GM12878 (cell line): Measurements from ENCODE around the gene APBA3. TPM values are rescaled to one million over a fixed set of nuclear protein-coding genes. Genes with fewer than 3 reads are reported as not detected.

Experiments used
- ATF2 ChIP-seq: IDR thresholded peaks from 2 replicates; pipeline ENCODE4 v1.6.1; 2012; ENCODE audit warnings: low read length, inconsistent platforms
- E2F8 ChIP-seq: fragments of 450-650 bp; IDR thresholded peaks from 2 replicates; pipeline ENCODE4 v1.6.1; 2018; ENCODE audit warnings: mild to moderate bottlenecking, low read depth, moderate library complexity; ENCODE audit not compliant: partially characterized antibody
- E4F1 ChIP-seq: fragments of 450-650 bp; IDR thresholded peaks from 2 replicates; pipeline ENCODE4 v1.6.1; 2018; ENCODE audit warnings: borderline replicate concordance, mild to moderate bottlenecking; ENCODE audit not compliant: partially characterized antibody
- HDAC6 ChIP-seq: fragments of 200-600 bp; sonication (generic); IDR thresholded peaks from one replicate; pipeline ENCODE4 v1.8.0; 2017; ENCODE audit warnings: antibody characterized with exemption; ENCODE audit not compliant: unreplicated experiment
- HDGF ChIP-seq: fragments of 450-650 bp; IDR thresholded peaks from 2 replicates; pipeline ENCODE4 v1.6.1; 2016; ENCODE audit warnings: antibody characterized with exemption
- IRF5 ChIP-seq: fragments of 450-650 bp; IDR thresholded peaks from 2 replicates; pipeline ENCODE4 v1.6.1; 2017; ENCODE audit warnings: borderline replicate concordance
- JUND ChIP-seq: IDR thresholded peaks from 2 replicates; pipeline ENCODE4 v1.6.1; 2012; ENCODE audit warnings: low read depth, mild to moderate bottlenecking, low read length, improper control_type of control experiment, moderate library complexity
- NR2F1 ChIP-seq: fragments of 450-650 bp; conservative IDR thresholded peaks from 2 replicates; pipeline ENCODE4 v1.6.1; 2017; ENCODE audit warnings: mild to moderate bottlenecking
- PAX8 ChIP-seq: fragments of 450-650 bp; IDR thresholded peaks from 2 replicates; pipeline ENCODE4 v1.6.1; 2017; ENCODE audit warnings: mild to moderate bottlenecking, moderate library complexity
- PKNOX1 ChIP-seq: fragments of 450-650 bp; IDR thresholded peaks from 2 replicates; pipeline ENCODE4 v1.6.1; 2016; ENCODE audit warnings: mild to moderate bottlenecking
- SMAD5 ChIP-seq: IDR thresholded peaks from 2 replicates; pipeline ENCODE4 v1.6.1; 2016; ENCODE audit warnings: antibody characterized with exemption, low read depth
- SMC3 ChIP-seq: IDR thresholded peaks from 2 replicates; pipeline ENCODE4 v1.6.1; 2011; ENCODE audit warnings: low read length, improper control_type of control experiment, borderline replicate concordance
- USF2 ChIP-seq: IDR thresholded peaks from 2 replicates; pipeline ENCODE4 v1.6.1; 2011; ENCODE audit warnings: low read depth, low read length, improper control_type of control experiment, borderline replicate concordance
- ZNF687 ChIP-seq: fragments of 450-650 bp; IDR thresholded peaks from 2 replicates; pipeline ENCODE4 v1.6.1; 2017; ENCODE audit warnings: mild to moderate bottlenecking, moderate library complexity
- polyA plus RNA-seq, 11 experiments: library from polyadenylated mRNA; depleted of rRNA in 4 of 11; unstranded in 6 of 11; stranded (reverse) in 5 of 11; fragments of >200 nt; fragmentation: Nextera tagmentation in 4 of 11; fragmentation: Illumina TruSeq in 1 of 11; extraction: Ambion mirVana in 4 of 11; extraction: Trizol in 1 of 11; gene quantifications; 1 replicate in 1 of 11; 2 replicates in 10 of 11; pipeline versions ENCODE4 v1.2.1 to v1.2.3, GENCODE V29; 2011 to 2016; ENCODE audit warnings: inconsistent platforms in 2 of 11, missing spikeins in 2 of 11, low read depth in 1 of 11
- total RNA-seq, 4 experiments: library from RNA; depleted of rRNA in 3 of 4; stranded (reverse); fragments of >200 nt in 3 of 4; fragmentation: Illumina TruSeq in 1 of 4; extraction: Trizol in 1 of 4; gene quantifications; 2 replicates each; pipeline versions ENCODE4 v1.2.1 to v1.2.3, GENCODE V29; 2013 to 2021

APBA3 gene
- total and polyA plus RNA-seq, 10 of the 15 experiments (the other 5 are each of a cell fraction or from before 2014, with no cell fraction given) = 0.31 to 36.4 (median 18.3) TPM

- TF ChIP-seq IRF5 (no peak), HDGF (no peak), NR2F1 (peak; percentile 61), E2F8 (no peak), SMC3 (no peak; the same call in 1 of the 2 replicates), E4F1 (peak; percentile 59), PKNOX1 (peak; percentile 34; the same call in 1 of the 2 replicates), JUND (no peak), ZNF687 (no peak), ATF2 (peak; percentile 24; the same call in 1 of the 2 replicates), HDAC6 (no peak), PAX8 (no peak), SMAD5 (no peak), USF2 (no peak)
These were observed 40.2 kb downstream of the APBA3 start (continued) for GRCh38 chr19:3721131-3721886.
